Motor neuron (in vitro differentiated cells): Measurements from ENCODE around the gene MGAT4C. TPM values are rescaled to one million over a fixed set of nuclear protein-coding genes. Genes with fewer than 3 reads are reported as not detected.

Experiments used
- ATAC-seq, 8 experiments: fragments of 200-7000 bp; cut with Tn5 transposase; replicated peaks in 6 of 8; 2 replicates each; pipeline ENCODE4 v1.8.0; 2021; ENCODE audit warnings: mild to moderate bottlenecking in 8 of 8, moderate library complexity in 8 of 8
- H3K27ac ChIP-seq, 2 donors: fragments of 250-450 bp; sonication (Bioruptor Pico); 2 replicates each; pipeline ENCODE4 v1.9.0; 2021; ENCODE audit warnings: antibody characterized with exemption in 2 of 2, mild to moderate bottlenecking in 2 of 2, moderate library complexity in 1 of 2
- H3K4me1 ChIP-seq, 2 donors: fragments of 250-450 bp; sonication (Bioruptor Pico); replicated peaks in 1 of 2; 2 replicates each; pipeline ENCODE4 v1.6.1; 2021; ENCODE audit warnings: antibody characterized with exemption in 2 of 2, mild to moderate bottlenecking in 2 of 2, moderate library complexity in 1 of 2
- H3K4me3 ChIP-seq, 5 donors: fragments of 250-450 bp; sonication (Bioruptor Pico); 2 replicates each; pipeline ENCODE4 v1.9.0; 2021; ENCODE audit warnings: antibody characterized with exemption in 5 of 5, mild to moderate bottlenecking in 5 of 5, moderate library complexity in 4 of 5
- WGBS, 10 experiments: fragments of 450-650 bp; shearing (Covaris generic); methylation state at CpG; one replicate each; pipeline ENCODE4 v1.0.0; 2022; 5-methylcytosine and 5-hydroxymethylcytosine counted together
- in situ Hi-C, 9 experiments: fragments of 400-800 bp; cut with MboI; loops; one replicate each; pipeline ENCODE4 v1.15.0; 2021; ENCODE audit warnings: low sequenced_read_pairs in 9 of 9, low pct_unique_long_range_greater_than_20kb in 2 of 9; ENCODE audit not compliant: unreplicated experiment in 9 of 9
- total RNA-seq, 8 experiments: library from RNA; unstranded; fragments of 300-600 nt; gene quantifications; 2 replicates each; pipeline versions ENCODE4 v1.2.3 to v1.2.4, GENCODE V29; 2022

The MGAT4C gene
- total RNA-seq, 8 experiments from 2014 or later, result 0.31 to 20.4 (median 3.2) TPM

DNA sequence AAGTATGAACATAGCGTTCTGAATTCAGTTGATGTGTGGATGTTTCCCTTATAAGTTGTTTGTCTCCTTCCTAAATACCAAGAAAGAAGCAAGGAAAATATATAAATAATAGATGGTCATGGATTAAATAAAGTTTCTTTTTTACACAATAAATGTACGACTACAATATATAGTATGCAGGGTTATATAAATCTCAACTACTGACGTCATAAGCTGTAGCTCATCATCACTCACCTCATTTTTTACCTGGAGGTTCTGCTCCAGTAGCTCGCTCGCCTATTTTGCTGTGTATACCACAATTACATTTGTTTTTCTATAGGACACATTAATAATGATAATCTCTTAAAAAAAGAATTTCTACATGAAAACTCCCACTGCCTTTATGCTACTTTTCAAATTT is 272.6 kb downstream of the MGAT4C start:
- no peak overlapping the region for H3K27ac ChIP-seq
- H3K4me1 ChIP-seq, result no peaks in the 10 kb centered on the region
- no peak for ATAC-seq
- 10 to 100% (median 86%) methylated on average over 3 to 5 of the region's 5 CpGs for WGBS, 10 experiments
- H3K4me3 ChIP-seq, result no peak overlapping the region
- in situ Hi-C loops, result no loop called here

DNA sequence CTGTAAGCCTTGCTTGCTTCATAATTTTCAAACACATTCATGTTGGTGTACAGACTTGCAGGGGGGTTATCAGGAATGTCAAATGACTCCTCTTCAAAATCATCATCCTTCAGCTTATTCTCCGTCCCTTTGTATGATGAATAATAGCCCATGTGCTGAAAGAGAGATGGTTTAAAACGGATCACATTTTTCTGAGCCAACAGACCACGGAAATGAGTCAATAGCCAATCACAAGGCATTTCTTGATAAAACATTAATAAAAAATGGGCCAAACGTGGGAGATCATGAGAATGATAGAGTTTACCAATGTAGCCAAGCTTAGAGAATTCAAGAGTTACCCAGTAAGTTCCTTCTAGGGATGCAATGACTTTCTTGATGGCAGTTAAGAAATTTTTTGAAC is 276.6 kb downstream of the MGAT4C start:
- in situ Hi-C loops, result no loop called here
- H3K27ac ChIP-seq, result no peak overlapping the region
- ATAC-seq, result no peak
- 13 to 90% (median 75%) methylated on average over 2 to 4 of the region's 4 CpGs; no CpG with 5 or more reads in 1 of the 10 experiments for WGBS, 10 experiments
- H3K4me1 ChIP-seq, result no peaks in the 10 kb centered on the region
- no peak overlapping the region for H3K4me3 ChIP-seq

DNA sequence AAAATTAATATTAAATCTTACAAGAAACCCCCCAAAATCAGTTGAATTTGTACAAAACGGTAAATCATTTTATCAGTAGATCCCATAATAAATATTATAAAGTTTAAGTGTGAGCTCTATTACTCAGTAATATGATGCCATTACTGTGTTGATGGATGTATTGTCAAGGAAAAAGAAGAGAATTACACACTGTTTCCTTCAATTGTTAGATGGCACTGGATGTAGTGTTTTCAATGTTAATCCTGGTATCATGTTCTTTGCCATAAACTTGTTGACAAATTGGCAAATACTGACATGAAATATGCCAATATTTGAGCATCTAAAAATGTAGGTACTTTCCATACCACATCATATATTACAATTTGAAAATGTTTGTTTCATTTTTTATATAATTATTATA is 280.5 kb downstream of the MGAT4C start:
- no peaks in the 10 kb centered on the region for H3K4me1 ChIP-seq
- no peak overlapping the region for H3K27ac ChIP-seq
- in situ Hi-C loops, result no loop called here
- WGBS, 10 experiments, result 0 to 100% (median 80%) methylated on average over 1 of the region's 1 CpG; no CpG with 5 or more reads in 3 of the 10 experiments
- no peak for ATAC-seq
- H3K4me3 ChIP-seq, result no peak overlapping the region

DNA sequence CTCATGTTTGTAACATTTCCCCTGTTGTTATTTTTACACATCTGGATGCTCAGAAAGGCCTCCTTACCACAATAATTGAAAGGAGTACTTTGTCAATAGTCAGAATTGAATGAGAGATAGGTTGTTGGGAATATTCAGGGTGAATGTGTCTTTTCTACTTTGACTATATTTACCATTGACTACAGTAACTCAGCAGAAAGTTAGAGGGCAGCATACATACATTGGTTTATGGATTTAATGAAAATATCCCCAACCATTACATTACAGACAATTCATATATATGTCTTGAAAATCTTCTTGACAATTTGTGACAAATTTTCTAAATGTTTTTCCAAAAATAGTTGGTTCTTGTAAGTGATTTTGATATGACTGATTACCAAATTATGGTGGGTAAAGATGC is 284.4 kb downstream of the MGAT4C start:
- in situ Hi-C loops, result no loop called here
- ATAC-seq, result no peak
- Histone ChIP-seq H3K27ac (no peak overlapping the region), H3K4me1 (no peaks in the 10 kb centered on the region), H3K4me3 (no peak overlapping the region)

DNA sequence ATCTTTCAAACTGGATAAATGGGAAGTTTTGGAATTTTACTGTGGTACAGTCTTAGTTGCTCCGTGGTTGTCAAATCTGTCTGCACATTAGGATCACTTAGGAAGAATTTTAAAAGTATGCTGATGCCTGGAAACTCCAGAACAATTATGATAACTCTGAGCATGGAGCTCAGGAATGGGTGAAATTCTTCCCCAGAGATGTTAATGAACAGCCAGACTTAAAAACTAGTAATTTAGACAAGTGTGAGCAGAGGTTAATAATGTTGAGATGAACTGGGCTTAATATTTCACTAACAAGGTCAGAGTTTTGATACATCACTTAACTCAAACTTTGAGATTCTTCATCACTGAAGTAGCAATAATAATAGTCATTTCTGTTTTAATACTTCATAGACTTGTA is 287.6 kb downstream of the MGAT4C start:
- in situ Hi-C loops, result no loop called here
- WGBS, 10 experiments, result 0 to 100% (median 36%) methylated on average over 1 of the region's 1 CpG; no CpG with 5 or more reads in 2 of the 10 experiments

DNA sequence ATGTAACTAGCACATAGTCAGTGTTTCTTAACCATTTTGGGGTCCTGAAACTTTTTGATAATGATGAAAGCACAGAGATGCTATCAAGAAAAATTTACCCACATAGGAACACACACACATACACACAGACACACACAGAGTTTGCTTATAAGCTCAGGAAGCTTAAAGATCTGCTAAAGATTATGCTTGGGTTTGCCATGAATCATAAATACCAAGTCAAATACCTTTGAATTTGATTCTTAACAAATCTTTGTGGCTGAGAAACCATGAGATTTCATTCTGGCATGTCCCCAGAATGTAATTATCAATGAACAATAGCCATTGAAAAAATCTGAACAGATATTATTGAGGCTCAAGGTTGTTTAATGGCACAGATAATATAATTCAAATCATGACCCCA is 292.9 kb downstream of the MGAT4C start:
- no peaks in the 10 kb centered on the region for H3K4me1 ChIP-seq
- no peak overlapping the region for H3K4me3 ChIP-seq
- H3K27ac ChIP-seq, result no peak overlapping the region
- no peak for ATAC-seq
- in situ Hi-C loops, result no loop called here

More for the DNA sequence above, 287.6 kb downstream of the MGAT4C start:
- H3K4me3 ChIP-seq, result no peak overlapping the region
- H3K4me1 ChIP-seq, result no peaks in the 10 kb centered on the region
- ATAC-seq, result no peak
- H3K27ac ChIP-seq, result no peak overlapping the region

DNA sequence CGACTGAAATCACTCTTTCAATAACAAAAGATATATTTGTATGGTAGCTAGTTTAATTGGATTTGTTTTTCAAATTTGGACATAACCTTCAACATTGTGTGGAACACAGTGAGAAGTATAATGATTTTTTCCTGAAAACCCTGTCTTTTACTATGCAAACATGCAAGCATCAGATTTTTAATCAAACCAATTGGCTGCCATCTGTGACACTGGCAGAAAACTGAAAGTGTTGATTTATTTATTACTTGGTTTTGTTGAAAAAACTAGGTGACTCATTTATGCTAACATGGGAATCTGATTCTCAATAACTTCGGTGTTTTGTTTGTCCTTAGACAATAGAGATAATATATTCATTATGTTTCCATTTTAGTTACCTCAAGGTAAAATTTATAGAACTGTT is 300.1 kb downstream of the MGAT4C start:
- 0 to 77% (median 51%) methylated on average over 1 to 2 of the region's 2 CpGs for WGBS, 10 experiments
- in situ Hi-C loops, result no loop called here
- no peak for ATAC-seq

DNA sequence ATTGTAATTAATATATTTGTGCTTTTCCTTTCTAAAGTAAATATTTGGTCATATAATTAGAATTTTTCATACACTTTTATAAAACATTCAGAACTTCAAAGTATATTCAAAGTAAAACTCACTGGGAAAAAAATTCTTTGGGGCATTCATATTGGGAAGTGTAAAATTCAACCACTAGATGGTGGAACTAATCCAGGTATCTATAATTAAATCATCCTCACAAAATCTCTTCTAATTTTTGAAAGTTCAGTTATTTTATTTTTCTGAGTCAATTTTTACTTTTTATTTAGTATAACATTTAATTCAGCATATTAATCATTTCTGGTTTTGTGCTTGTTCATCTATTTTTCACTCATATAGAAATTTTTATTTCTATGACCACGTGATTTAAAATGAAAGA is 301.1 kb downstream of the MGAT4C start:
- Histone ChIP-seq H3K27ac (no peak overlapping the region), H3K4me1 (peaks cover 0 to 6% of the 10 kb centered on the region in 2 donors), H3K4me3 (no peak overlapping the region)
- in situ Hi-C loops, result no loop called here
- no peak for ATAC-seq
- WGBS, 10 experiments, result 6 to 100% (median 86%) methylated on average over 1 of the region's 1 CpG

More for the DNA sequence above, 300.1 kb downstream of the MGAT4C start:
- H3K4me3 ChIP-seq, result no peak overlapping the region
- peaks cover 0 to 6% of the 10 kb centered on the region in 2 donors for H3K4me1 ChIP-seq
- no peak overlapping the region for H3K27ac ChIP-seq

DNA sequence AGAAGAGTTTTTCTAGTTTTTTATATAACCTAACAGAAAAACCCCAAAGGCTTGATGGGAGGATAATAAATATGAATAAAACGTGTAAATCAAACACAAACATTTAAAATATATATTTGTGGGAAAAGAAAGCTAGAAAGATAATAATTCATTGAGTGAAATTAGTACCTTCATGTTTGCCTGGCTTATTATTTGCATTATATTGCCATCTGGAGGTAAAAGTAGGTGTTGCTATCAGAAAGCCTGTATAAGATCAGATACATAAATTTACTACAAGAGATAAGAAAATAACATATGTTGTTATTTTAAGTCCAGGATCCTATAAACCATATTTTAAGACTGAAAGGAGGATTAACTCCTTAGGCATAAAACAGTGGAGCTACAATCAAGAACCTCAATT is 304.4 kb downstream of the MGAT4C start:
- peak in 1 of 8 experiments; percentile 33 for ATAC-seq
- Histone ChIP-seq H3K27ac (no peak overlapping the region), H3K4me1 (peaks cover 0 to 5% of the 10 kb centered on the region in 2 donors), H3K4me3 (no peak overlapping the region)
- in situ Hi-C loops, result no loop called here
- 0 to 33% (median 14%) methylated on average over 1 of the region's 1 CpG; no CpG with 5 or more reads in 1 of the 10 experiments for WGBS, 10 experiments

DNA sequence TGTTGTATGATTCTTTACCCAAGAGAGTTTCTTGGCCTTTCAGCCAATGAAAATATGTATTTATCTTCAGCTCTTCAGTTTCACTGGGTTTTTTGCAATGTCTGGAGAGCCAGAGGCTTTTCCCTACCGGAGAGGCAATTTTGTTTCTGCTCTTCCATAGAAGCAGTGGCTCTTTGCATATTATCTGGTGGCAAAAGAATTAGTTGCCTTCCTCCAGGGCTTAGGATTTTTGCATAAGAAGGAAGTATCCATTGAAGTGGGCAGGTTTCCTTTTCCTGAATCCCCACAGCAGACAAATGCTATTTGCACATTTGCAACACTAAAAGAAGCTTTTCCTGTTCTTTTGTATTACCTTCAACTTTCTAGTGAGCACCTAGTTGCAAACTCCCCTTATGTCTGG is 306.9 kb downstream of the MGAT4C start:
- no peak overlapping the region for H3K4me3 ChIP-seq
- no peaks in the 10 kb centered on the region for H3K4me1 ChIP-seq
- H3K27ac ChIP-seq, result no peak overlapping the region
- peak in 1 of 8 experiments; percentile 37 for ATAC-seq
- WGBS, 10 experiments, result 0 to 33% (median 11%) methylated on average over 1 of the region's 1 CpG; no CpG with 5 or more reads in 3 of the 10 experiments
- in situ Hi-C loops, result loop anchor here in 1 of 9 experiments (25.0 kb wide), 1 partner anchor 963 kb away; no protein-coding TSS in a partner anchor

DNA sequence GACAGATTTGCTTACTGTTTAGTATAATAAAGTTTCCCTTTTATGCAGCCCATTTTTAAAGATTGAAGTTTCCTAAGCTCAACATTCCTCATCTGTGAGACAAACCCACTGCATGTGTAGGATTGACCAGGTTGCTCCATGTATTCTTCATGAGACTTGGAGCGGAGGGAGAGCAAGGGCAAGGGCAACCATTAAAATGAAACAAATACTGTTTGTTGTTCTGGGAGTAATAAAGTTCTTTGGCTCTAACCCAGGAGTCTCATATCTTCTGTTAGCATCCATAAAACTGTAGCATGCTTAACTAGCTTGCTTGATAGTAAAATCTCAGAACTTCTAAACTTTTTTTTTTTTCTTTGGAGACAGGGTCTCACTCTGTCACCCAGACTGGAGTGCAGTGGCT is 307.9 kb downstream of the MGAT4C start:
- WGBS, 10 experiments, result 0 to 100% (median 80%) methylated on average over 1 of the region's 1 CpG; no CpG with 5 or more reads in 3 of the 10 experiments
- in situ Hi-C loops, result loop anchor here in 1 of 9 experiments (25.0 kb wide), 1 partner anchor 964 kb away; no protein-coding TSS in a partner anchor
- ATAC-seq, result no peak
- Histone ChIP-seq H3K4me1 (no peaks in the 10 kb centered on the region), H3K27ac (no peak overlapping the region), H3K4me3 (no peak overlapping the region)

DNA sequence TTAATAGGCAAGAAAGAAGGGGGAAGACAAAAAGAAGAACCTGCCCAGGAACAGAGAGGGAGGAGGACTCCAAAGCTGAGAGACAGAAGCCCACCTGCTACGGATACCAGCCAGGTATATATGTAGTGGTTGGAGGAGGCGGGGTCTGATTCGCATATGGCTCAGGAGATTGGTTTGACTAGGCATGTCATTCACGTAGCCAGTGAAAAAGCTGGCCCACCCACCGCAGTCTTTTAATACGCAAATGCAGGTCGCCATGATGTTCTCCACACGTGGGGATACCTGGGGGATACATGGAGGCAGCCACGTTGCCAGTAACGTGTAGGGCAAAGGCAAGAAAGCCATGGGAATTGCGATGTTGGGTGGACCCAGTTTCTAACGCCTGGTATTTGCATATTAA is 308.9 kb downstream of the MGAT4C start:
- ATAC-seq, result no peak
- in situ Hi-C loops, result loop anchor here in 1 of 9 experiments (25.0 kb wide), 1 partner anchor 965 kb away; no protein-coding TSS in a partner anchor
- Histone ChIP-seq H3K4me3 (no peak overlapping the region), H3K27ac (no peak overlapping the region), H3K4me1 (no peaks in the 10 kb centered on the region)
- WGBS, 10 experiments, result 17 to 100% (median 79%) methylated on average over 1 to 10 of the region's 12 CpGs; no CpG with 5 or more reads in 1 of the 10 experiments

DNA sequence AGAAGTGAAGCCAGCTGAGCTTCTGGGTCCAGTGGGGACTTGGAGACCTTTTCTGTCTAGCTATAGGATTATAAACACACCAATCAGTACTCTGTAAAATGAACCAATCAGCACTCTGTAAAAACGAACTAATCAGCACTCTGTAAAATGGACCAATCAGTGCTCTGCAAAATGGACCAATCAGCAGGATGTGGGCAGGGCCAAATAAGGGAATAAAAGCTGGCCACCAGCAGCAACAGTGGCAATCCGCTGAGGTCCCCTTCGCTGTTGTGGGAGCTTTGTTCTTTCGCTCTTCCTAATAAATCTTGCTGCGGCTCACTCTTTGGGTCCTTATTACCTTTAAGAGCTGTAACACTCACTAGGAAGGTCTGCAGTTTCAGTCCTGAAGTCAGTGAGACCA is 309.8 kb downstream of the MGAT4C start:
- 42 to 100% (median 88%) methylated on average over 1 to 5 of the region's 5 CpGs; no CpG with 5 or more reads in 2 of the 10 experiments for WGBS, 10 experiments
- Histone ChIP-seq H3K4me3 (no peak overlapping the region), H3K4me1 (no peaks in the 10 kb centered on the region), H3K27ac (no peak overlapping the region)
- no peak for ATAC-seq
- in situ Hi-C loops, result loop anchor here in 1 of 9 experiments (25.0 kb wide), 1 partner anchor 966 kb away; no protein-coding TSS in a partner anchor

DNA sequence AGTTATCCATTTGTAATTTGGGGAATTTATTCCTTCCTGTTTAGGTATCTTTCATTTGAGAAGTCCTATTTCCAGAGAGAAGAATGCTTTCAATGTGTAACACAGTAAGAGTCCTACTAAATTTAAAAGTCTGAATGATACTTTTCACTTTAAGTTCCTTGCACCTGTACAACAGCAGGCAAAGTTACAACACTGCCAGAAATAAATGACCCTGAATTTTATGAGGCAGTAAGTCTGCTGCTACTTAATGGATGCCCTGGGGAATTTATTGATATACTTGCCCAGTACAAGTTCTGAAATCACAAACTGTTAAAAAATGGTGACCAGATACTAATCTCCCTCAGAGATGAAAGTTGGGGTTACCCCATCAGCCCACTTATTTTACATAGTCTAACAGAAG is 329.0 kb downstream of the MGAT4C start:
- Histone ChIP-seq H3K4me1 (no peaks in the 10 kb centered on the region), H3K4me3 (no peak overlapping the region), H3K27ac (no peak overlapping the region)
- in situ Hi-C loops, result loop anchor here in 1 of 9 experiments (25.0 kb wide), 1 partner anchor 985 kb away; no protein-coding TSS in a partner anchor
- no peak for ATAC-seq
